ENCODE results near the gene TBC1D5.

DNA sequence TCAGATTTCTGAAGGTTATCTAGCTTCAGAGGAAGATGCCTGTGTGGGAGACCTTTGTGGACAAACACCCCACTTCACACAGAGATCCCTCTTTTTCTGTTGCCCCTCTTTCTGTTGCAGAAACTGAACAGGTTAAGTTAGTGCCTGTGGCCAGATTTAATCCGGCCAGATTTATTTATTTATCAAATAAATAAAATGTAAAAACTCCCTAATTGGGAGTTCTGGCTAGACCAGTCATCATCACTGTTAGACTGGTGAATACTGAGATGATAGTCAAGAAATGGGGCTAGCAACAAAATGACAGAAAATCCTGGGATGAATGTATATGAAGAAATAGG is 1.2 kb upstream of the TBC1D5 start:
- TF ChIP-seq, protein P1, sequence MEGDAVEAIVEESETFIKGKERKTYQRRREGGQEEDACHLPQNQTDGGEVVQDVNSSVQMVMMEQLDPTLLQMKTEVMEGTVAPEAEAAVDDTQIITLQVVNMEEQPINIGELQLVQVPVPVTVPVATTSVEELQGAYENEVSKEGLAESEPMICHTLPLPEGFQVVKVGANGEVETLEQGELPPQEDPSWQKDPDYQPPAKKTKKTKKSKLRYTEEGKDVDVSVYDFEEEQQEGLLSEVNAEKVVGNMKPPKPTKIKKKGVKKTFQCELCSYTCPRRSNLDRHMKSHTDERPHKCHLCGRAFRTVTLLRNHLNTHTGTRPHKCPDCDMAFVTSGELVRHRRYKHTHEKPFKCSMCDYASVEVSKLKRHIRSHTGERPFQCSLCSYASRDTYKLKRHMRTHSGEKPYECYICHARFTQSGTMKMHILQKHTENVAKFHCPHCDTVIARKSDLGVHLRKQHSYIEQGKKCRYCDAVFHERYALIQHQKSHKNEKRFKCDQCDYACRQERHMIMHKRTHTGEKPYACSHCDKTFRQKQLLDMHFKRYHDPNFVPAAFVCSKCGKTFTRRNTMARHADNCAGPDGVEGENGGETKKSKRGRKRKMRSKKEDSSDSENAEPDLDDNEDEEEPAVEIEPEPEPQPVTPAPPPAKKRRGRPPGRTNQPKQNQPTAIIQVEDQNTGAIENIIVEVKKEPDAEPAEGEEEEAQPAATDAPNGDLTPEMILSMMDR (IDR thresholded peaks at IDR 0.05 in 2 of 3, conservative IDR thresholded peaks at IDR 0.05 in 1 of 3; ENCODE audit: borderline replicate concordance in 1 of 3, insufficient read depth in 1 of 3, low read depth in 2 of 3, low read length in 2 of 3) = no peak
- no peak for TF ChIP-seq SIN3A (IDR thresholded peaks at IDR 0.05; ENCODE audit: low read depth)
- no peak for TF ChIP-seq RAD21 (IDR thresholded peaks at IDR 0.05; ENCODE audit: low read depth)
- TF ChIP-seq, protein P2, sequence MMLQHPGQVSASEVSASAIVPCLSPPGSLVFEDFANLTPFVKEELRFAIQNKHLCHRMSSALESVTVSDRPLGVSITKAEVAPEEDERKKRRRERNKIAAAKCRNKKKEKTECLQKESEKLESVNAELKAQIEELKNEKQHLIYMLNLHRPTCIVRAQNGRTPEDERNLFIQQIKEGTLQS (IDR thresholded peaks at IDR 0.05) = no peak
- TF ChIP-seq EZH2phosphoT487 (IDR thresholded peaks at IDR 0.05; ENCODE audit: borderline replicate concordance) = no peak
- TF ChIP-seq EZH2 (IDR thresholded peaks at IDR 0.05) = no peak
- TF ChIP-seq JUND (IDR thresholded peaks at IDR 0.05) = no peak

All from HCT116 (cell line).